Left forelimb (tissue), 1 donor: ENCODE results near the gene CAPG.

ENCODE experiments used
- DNase-seq: peaks from one replicate; pipeline ENCODE4 v3.0.0-alpha.2; 2018; ENCODE audit warnings: low spot score

Gene CAPG

DNA sequence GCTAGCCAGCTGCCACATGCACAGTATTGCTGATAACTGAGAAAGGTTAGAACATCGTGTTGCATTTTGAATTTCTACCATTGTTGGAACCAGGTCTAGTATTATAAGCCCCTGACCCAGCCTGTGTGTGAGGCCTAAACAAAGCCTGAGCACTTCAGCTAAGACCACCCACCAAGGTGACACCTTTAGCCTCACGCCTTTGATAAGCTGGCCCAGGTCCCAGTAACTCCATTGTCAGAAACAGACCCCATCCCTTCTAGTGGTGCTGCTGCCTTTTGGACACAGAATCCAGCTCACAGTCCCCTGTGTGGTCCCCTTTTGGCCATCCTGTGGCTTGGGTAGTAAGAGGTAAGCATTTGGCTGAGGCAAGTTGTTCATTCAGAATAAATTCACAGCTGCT, 54.0 kb downstream of the CAPG start:
- no peak for DNase-seq

DNA sequence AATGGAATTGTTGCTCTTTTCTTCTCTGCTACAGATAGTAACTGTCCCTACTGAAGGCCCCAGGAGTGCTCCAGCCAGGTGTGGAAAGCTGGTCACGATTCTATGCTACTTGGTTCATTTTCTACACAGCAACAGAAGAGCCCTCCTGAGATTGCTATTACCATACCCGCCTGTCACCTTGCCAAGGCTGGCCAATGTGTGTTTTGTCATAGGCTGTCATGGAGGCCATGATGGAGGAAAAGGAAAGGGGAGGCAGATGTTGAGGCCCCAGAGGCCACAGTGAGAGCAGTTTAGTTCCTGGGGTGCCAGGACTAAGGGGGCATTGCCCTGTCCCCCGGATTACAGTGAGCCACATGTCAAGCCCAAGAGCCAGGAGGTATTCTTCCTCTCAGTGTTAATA, 54.6 kb downstream of the CAPG start:
- no peak for DNase-seq

DNA sequence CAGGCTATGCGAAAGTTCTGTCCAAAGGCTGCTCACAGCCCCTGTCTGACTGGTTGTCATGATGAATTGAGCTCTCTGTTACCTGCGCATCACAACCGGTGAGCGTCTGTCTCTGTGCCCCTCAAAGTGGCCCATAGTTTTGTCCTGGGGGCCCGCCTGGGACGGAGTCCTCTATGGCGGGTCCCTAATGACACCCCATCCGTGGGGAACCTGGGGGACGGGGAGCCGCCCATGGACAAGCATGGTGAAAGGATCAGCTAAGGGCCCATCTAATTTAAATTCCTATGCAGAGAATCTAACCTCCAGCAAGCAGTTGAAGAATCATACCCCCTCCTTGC, 55.1 kb downstream of the CAPG start:
- DNase-seq = no peak

DNA sequence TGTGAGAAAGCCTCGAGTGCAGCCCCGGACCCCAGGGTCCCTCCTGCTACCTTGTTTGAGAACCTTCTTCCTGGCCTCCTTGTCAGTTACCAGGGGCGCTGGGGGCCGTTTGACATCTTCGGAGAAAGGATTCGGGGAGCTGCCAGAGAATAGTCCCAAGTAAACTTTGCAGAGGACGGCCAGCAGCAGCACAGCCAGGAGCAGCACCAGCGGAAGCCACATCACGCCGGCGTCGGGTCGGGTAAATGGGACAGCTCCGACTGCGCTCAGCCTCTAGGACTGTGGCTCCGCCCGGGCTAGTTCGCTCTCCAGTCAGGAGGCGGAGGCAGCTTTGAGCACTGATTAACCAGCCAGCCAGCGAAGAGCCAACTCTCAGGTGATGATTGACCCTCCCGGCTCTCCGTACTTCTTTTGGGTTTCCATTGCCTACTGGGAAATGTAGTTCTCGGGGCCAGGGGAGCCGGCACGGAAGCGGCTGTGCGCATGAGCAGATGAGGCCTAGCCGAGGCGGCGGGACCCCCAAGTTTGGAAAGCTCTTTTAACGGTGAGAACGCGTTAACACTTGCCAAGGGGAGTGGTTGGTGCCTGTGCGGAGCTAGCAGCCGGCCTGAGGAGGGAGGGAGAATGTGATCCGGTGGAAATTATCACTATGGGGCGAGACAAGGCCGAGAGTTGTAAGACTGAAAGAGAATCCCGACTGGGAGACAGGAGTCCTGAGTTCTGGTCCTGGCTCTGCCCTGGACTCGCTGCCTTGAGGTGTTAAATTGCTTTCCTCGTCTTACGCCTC, 55.7 kb downstream of the CAPG start, which contains the start of the genes ELMOD3 and RETSAT:
Gene ELMOD3, plus strand, starts transcription at position 484 of the 787 bp plus-strand sequence. CDS start 2,430 bp downstream, outside the sequence.
Gene RETSAT, minus strand, starts transcription at position 243 of the 787 bp plus-strand sequence. Its CDS starts 21 bp downstream, at position 222.
- DNase-seq = peak; percentile 97

DNA sequence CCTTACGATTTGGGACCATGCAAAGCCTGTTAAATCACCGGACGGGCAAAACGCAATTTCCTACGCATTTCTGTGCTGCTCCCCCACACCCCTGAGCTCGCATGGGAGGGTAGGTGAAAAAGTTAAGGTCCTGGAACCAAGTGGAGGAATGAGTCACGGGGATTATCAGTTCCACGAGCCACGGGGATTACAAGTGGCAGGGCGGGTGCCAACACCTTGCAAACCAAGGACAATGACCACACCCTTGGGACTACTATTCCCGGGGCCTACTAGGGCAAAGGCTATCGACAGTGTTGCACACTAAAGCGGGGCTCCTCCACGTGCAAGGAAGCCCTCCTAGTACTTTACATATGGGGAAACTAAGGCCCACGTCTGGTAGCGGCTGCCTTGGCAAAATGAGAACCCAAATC, 56.3 kb downstream of the CAPG start:
- DNase-seq = no peak

DNA sequence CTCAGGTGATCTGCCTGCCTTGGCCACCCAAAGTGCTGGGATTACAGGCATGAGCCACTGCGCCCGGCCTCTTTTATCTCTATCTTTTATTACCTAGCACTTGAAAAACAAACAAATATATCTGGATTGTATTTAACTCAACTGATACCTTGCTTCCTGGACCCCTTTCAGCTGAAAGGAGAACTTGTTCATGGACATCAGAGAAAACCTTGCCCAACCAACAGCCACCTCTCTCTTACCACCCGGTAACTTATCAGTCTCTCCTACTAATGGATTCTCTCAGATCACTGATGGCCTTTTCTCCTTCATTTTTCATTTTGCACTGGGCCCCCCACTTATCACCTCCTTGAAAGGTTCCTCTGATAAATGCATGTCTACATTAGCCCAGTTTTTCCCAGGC, 62.6 kb downstream of the CAPG start:
- DNase-seq = no peak
